NCI-H146 treated with DMSO at 0.1 percent for 48 hours (cell line): ENCODE results near the gene ASPG.

Source experiments
- DNase-seq: peaks from one replicate; lab custom pipeline; 2025; ENCODE audit not compliant: unreplicated experiment; lab: John Stamatoyannopoulos, UW

Gene ASPG

DNA sequence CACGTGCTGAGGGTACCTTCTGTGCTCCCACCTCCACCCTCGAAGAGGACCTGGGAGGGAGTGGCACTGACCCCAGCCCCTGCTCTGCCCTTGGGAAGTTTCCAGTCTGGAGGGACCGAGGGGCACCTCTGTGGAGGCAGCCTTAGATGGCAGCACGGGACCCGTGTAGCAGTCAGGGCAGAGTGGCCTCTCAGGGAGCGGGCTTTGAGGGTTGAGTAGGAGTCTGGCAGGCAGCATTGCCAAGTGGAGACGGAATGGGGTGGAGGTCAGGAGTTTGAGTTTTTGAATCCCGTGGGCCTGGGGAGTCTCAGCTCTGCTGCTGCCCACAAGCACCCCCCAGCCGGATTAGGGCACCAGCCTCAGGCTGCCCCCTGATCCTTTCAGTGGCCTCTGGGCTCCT lies 74.5 kb downstream of the ASPG start:
- no peak for DNase-seq

- no peak for DNase-seq
Observed at GRCh38 chr14:104161602-104162367, 76.3 kb downstream of the ASPG start.

DNA sequence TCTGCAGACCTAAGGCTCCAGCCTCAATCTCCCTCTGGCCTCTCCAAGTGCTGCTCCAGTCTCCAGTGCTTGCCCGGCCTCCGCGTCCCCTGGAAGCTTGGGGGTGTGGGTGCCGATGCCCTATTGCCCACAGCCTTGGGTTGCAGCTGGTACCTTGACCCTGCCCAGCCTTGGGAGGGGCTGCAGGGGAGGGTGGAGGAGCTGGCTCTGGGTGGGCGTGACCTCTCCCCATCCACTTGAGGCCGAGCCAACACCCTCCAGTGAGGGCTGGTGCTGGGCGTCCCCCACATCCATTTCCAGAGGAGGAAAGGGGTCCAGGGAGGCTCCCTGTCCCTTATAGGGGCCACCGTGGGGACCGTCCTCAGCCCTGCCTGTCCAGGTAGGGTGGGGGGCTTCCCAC lies 77.0 kb downstream of the ASPG start:
- no peak for DNase-seq

DNA sequence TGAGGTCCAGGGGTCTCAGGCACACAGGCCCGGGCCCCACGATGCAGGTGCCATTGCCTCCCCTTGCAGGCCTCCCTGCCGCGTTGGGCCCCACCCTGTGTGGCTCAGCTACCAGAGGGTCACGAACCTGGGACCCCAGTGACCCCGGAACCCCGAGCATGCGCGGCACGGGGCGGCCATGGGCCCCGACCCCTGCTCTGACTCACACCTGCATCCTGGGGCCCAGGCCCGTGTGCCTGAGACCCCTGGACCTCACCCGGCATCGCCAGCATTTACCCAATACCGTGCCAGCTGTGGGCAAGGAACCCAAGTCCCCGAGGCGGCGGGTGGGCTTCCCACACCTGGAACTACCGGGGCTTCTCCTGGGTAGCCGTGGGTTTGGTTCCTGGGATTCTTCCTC lies 78.0 kb downstream of the ASPG start:
- DNase-seq, result no peak

DNA sequence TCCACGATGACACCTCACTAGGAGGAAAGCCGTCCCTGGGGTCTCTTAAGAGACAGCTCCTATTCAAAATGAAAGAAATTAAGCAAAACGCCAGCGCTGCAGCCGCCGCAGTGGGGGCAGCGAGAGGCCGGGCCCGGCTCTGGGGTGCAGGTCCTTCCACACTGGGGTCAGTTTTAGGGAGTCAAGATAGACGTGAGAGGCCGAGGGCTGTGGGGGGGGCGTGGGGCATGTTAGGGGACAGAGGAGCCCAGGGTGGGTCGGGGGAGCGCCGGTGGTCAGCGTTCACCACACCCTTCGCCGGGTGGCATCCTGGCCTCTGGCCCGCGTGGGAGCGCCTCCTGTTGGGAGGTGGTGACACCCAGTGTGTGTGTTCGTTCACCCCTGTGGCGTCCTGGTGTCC lies 78.5 kb downstream of the ASPG start:
- no peak for DNase-seq

- no peak for DNase-seq
Observed at GRCh38 chr14:104164512-104164911, 79.0 kb downstream of the ASPG start.
